BLaER1 (cell line): ENCODE measurements around the gene MOK.
"Not testable (repeated sequence)": the region's sequence is repeated elsewhere in the genome, so short reads cannot be mapped to it uniquely, and the experiment has no call there.

Experiments
- H3K27ac ChIP-seq: shearing (Covaris generic); formaldehyde crosslinking; 2 replicates; pipeline ENCODE4 v1.8.1; 2022
- H3K27me3 ChIP-seq: shearing (Covaris generic); formaldehyde crosslinking; 2 replicates; pipeline ENCODE4 v1.8.1; 2022
- H3K36me3 ChIP-seq: shearing (Covaris generic); formaldehyde crosslinking; 2 replicates; pipeline ENCODE4 v1.8.1; 2022
- H3K4me1 ChIP-seq: shearing (Covaris generic); formaldehyde crosslinking; 2 replicates; pipeline ENCODE4 v1.8.1; 2022
- H3K4me2 ChIP-seq: shearing (Covaris generic); formaldehyde crosslinking; 2 replicates; pipeline ENCODE4 v1.8.1; 2022
- H3K4me3 ChIP-seq: shearing (Covaris generic); formaldehyde crosslinking; 2 replicates; pipeline ENCODE4 v1.8.1; 2022
- H3K9ac ChIP-seq: shearing (Covaris generic); formaldehyde crosslinking; 2 replicates; pipeline ENCODE4 v1.8.1; 2022
- H3K9me3 ChIP-seq: shearing (Covaris generic); formaldehyde crosslinking; 2 replicates; pipeline ENCODE4 v1.8.1; 2022
- H4K20me1 ChIP-seq: shearing (Covaris generic); formaldehyde crosslinking; 2 replicates; pipeline ENCODE4 v1.8.1; 2022
- Cebpa-rat ChIP-seq: shearing (Covaris generic); IDR thresholded peaks from 2 replicates; pipeline ENCODE4 v1.8.1; 2022

MOK gene

GRCh38 chr14:102316338-102316742 lies 11.4 kb upstream of the MOK start:
- H3K9me3 ChIP-seq: no peaks in the 10 kb centered on the region
- no peak overlapping the region for H3K27ac ChIP-seq
- no peaks in the 10 kb centered on the region for H3K27me3 ChIP-seq
- no peak for TF ChIP-seq Cebpa-rat
- peaks cover 58% of the 10 kb centered on the region for H3K4me1 ChIP-seq
- no peaks in the 10 kb centered on the region for H3K36me3 ChIP-seq
- H3K4me3 ChIP-seq: peak overlapping the region; percentile 69
- no peaks in the 10 kb centered on the region for H4K20me1 ChIP-seq
- H3K4me2 ChIP-seq: peak overlapping the region; percentile 80
- peak overlapping the region; percentile 70; the same call in 1 of the 2 replicates for H3K9ac ChIP-seq

- no peaks in the 10 kb centered on the region for H3K9me3 ChIP-seq
- no peaks in the 10 kb centered on the region for H3K36me3 ChIP-seq
- no peaks in the 10 kb centered on the region for H4K20me1 ChIP-seq
- peaks cover 46% of the 10 kb centered on the region for H3K4me1 ChIP-seq
- peak overlapping the region; percentile 90 for H3K4me2 ChIP-seq
- H3K27ac ChIP-seq: no peak overlapping the region
- H3K9ac ChIP-seq: peak overlapping the region; percentile 70; the same call in 1 of the 2 replicates
- no peak for TF ChIP-seq Cebpa-rat
- no peaks in the 10 kb centered on the region for H3K27me3 ChIP-seq
- H3K4me3 ChIP-seq: peak overlapping the region; percentile 72
Observed at GRCh38 chr14:102315121-102315520, 10.2 kb upstream of the MOK start.

- peaks cover 46% of the 10 kb centered on the region for H3K4me1 ChIP-seq
- H4K20me1 ChIP-seq: no peaks in the 10 kb centered on the region
- no peaks in the 10 kb centered on the region for H3K36me3 ChIP-seq
- H3K27ac ChIP-seq: no peak overlapping the region; the same call in 1 of the 2 replicates
- H3K9me3 ChIP-seq: no peaks in the 10 kb centered on the region
- peak overlapping the region; percentile 72 for H3K4me3 ChIP-seq
- peak overlapping the region; percentile 90 for H3K4me2 ChIP-seq
- no peak for TF ChIP-seq Cebpa-rat
- peak overlapping the region; percentile 70; the same call in 1 of the 2 replicates for H3K9ac ChIP-seq
- no peaks in the 10 kb centered on the region for H3K27me3 ChIP-seq
Observed at GRCh38 chr14:102314242-102315011, 9.5 kb upstream of the MOK start.

DNA sequence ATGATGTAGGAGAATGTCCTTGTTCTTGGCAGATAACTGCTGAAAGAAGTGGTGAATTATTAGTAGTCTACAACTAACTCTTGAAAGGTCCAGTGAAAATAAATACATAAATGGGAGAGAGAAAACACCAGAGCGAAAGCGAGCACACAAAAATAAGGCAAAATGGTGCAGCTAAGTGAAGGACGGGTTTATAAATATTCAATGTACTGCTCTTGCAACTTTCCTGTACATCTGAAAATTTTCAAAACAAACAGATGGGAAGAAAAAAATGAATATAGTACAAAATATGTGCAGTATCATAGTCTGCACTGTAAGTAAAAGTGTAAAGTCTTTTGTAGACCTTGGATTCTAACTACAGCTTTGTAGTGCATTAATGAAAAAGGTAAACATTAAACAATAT lies 1.3 kb downstream of the MOK start:
- peaks cover 12% of the 10 kb centered on the region; the same call in 1 of the 2 replicates for H3K4me1 ChIP-seq
- no peaks in the 10 kb centered on the region for H4K20me1 ChIP-seq
- no peaks in the 10 kb centered on the region for H3K36me3 ChIP-seq
- TF ChIP-seq Cebpa-rat: no peak
- H3K9ac ChIP-seq: no peak overlapping the region
- H3K4me3 ChIP-seq: no peak overlapping the region
- no peak overlapping the region for H3K27ac ChIP-seq
- no peaks in the 10 kb centered on the region for H3K27me3 ChIP-seq
- no peak overlapping the region for H3K4me2 ChIP-seq
- peaks cover under 1% of the 10 kb centered on the region; the same call in 1 of the 2 replicates for H3K9me3 ChIP-seq

GRCh38 chr14:102298303-102299070 lies 6.5 kb downstream of the MOK start:
- H3K4me1 ChIP-seq, H3K36me3 ChIP-seq, H4K20me1 ChIP-seq, H3K4me3 ChIP-seq, H3K9ac ChIP-seq, H3K27me3 ChIP-seq, H3K4me2 ChIP-seq, H3K27ac ChIP-seq: not testable (repeated sequence)
- H3K9me3 ChIP-seq: peaks cover 16% of the 10 kb centered on the region

DNA sequence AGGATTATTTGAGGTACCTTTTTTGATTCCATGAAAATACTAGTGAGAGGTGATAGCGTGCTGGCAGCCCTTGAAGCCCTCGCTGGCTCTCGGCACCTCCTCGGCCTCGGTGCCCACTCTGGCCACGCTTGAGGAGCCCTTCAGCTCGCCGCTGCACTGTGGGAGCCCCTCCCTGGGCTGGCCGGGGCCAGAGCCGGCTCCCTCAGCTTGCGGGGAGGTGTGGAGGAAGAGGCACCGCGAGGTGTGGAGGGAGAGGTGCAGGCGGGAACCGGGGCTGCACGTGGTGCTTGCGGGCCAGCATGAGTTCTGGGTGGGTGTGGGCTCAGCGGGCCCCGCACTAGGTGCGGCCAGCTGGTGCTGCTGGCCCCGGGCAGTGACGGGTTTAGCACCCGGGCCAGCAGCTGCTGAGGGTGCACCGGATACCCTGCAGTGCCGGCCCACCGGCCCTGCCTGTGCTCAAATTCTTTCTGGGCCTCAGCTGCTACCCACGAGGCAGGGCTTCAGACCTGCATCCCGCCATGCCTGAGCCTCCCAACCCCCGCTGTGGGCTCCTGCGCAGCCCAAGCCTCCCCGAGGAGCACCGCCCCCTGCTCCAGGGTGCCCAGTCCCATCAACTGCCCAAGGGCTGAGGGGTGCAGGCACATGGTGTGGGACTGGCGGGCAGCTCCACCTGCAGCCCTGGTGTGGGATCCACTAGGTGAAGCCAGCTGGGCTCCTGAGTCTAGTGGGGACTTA lies 7.4 kb downstream of the MOK start:
- H4K20me1 ChIP-seq: no peaks in the 10 kb centered on the region
- H3K27me3 ChIP-seq: no peaks in the 10 kb centered on the region
- H3K4me3 ChIP-seq: no peak overlapping the region
- peaks cover 16% of the 10 kb centered on the region for H3K9me3 ChIP-seq
- no peaks in the 10 kb centered on the region for H3K4me1 ChIP-seq
- TF ChIP-seq Cebpa-rat: no peak
- no peak overlapping the region for H3K4me2 ChIP-seq
- H3K27ac ChIP-seq: no peak overlapping the region
- H3K9ac ChIP-seq: no peak overlapping the region
- H3K36me3 ChIP-seq: no peaks in the 10 kb centered on the region

GRCh38 chr14:102295270-102295669 lies 9.7 kb downstream of the MOK start:
- Histone ChIP-seq H3K27me3 (no peaks in the 10 kb centered on the region), H3K4me3 (no peak overlapping the region), H3K4me2 (no peak overlapping the region), H3K27ac (no peak overlapping the region), H3K4me1 (no peaks in the 10 kb centered on the region), H3K36me3 (no peaks in the 10 kb centered on the region), H3K9me3 (peaks cover 16% of the 10 kb centered on the region), H3K9ac (no peak overlapping the region), H4K20me1 (no peaks in the 10 kb centered on the region)
- no peak for TF ChIP-seq Cebpa-rat

- Histone ChIP-seq H3K4me2 (no peak overlapping the region), H3K9me3 (peaks cover 16% of the 10 kb centered on the region), H3K27ac (no peak overlapping the region), H3K27me3 (no peaks in the 10 kb centered on the region), H3K4me1 (no peaks in the 10 kb centered on the region), H3K4me3 (no peak overlapping the region), H3K9ac (no peak overlapping the region), H4K20me1 (no peaks in the 10 kb centered on the region), H3K36me3 (no peaks in the 10 kb centered on the region)
- no peak for TF ChIP-seq Cebpa-rat
Observed at GRCh38 chr14:102293781-102294180, 11.2 kb downstream of the MOK start.

DNA sequence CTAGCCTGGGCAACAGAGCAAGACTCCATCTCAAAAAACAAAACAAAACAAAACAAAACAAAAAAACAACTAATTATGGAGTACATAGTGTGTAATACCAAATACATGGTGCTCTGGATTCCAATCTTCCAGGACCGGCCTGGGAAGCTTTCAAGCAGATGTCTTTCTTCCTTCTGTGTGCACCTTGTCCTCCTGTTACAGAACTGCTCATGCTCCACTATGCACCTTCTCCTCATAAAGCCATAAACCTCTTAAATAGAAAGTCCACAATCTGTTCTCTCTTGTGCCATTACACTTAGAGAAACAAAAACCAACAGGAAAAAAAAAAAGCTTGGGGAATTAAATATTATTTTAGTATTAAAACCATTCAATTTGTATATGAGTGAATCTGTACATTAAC lies 12.5 kb downstream of the MOK start:
- no peak overlapping the region for H3K4me2 ChIP-seq
- H3K9ac ChIP-seq: no peak overlapping the region
- H3K36me3 ChIP-seq: no peaks in the 10 kb centered on the region
- H3K27me3 ChIP-seq: no peaks in the 10 kb centered on the region
- no peak overlapping the region for H3K4me3 ChIP-seq
- no peaks in the 10 kb centered on the region for H4K20me1 ChIP-seq
- peaks cover 8% of the 10 kb centered on the region for H3K9me3 ChIP-seq
- H3K4me1 ChIP-seq: no peaks in the 10 kb centered on the region
- no peak overlapping the region for H3K27ac ChIP-seq
- TF ChIP-seq Cebpa-rat: no peak
